ENCODE data around the gene WNT1. TPM values are rescaled to one million over a fixed set of nuclear protein-coding genes. Genes with fewer than 3 reads are reported as not detected.

Gene WNT1
- total and polyA plus RNA-seq, 10 of the 15 experiments (the other 5 are each of a cell fraction or from before 2014, with no cell fraction given) = not detected

DNA sequence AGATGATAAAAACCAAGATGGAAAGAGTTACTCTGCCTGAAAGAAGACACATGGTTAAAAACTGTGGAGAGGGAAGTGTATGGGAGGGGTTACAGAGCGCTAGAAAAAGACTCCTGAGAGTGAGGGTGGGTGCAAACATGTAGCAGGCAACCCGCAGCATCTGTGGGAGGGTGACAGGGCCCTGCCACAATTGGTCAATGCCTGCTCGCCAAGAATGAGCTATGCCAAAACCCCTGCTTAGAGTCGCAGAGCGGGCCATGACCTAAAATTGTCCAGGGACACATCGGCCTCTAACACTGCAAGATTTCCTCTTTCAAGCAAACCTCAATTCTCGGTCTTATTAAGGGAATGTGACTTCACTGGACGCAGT, 39.8 kb downstream of the WNT1 start:
- SMC1A ChIA-PET (ENCODE audit: uncharacterized antibody, unreplicated experiment) = interaction anchor here (1.0 to 7.5 kb wide), 4 partner anchors 17 to 117 kb away, joined by 3 to 47 read pairs (median 12); partner anchors contain the start of gene DDN
- peak; percentile 35 for ATAC-seq

More for the DNA sequence above, 39.8 kb downstream of the WNT1 start:
- Histone ChIP-seq H3K27me3 (replicated peaks in 1 of 2; ENCODE audit: control insufficient read depth in 2 of 2, insufficient read depth in 2 of 2, low read length in 1 of 2) (no peaks in the 10 kb centered on the region), H3K4me3 (peak overlapping the region; percentile 93), H3K27ac (ENCODE audit: control insufficient read depth, insufficient read depth) (peak overlapping the region; percentile 93), H2AFZ (ENCODE audit: control insufficient read depth, low read depth, low read length) (peak overlapping the region; percentile 75), H4K20me1 (ENCODE audit: control insufficient read depth, insufficient read depth) (no peaks in the 10 kb centered on the region), H3K4me1 (ENCODE audit: control insufficient read depth, insufficient read depth, low read length) (0 out of 2 replicates have a peak, but pooled peaks cover 3% of the 10 kb centered on the region), H3K9me3 (replicated peaks; ENCODE audit: control insufficient read depth, insufficient read depth, low read length) (no peaks in the 10 kb centered on the region), H3K9ac (ENCODE audit: control insufficient read depth, insufficient read depth, low read length) (peak overlapping the region; percentile 90), H3K4me2 (ENCODE audit: control insufficient read depth, insufficient read depth) (peak overlapping the region; percentile 75), H3K79me2 (ENCODE audit: control insufficient read depth, insufficient read depth, low read length) (peaks cover 21% of the 10 kb centered on the region), H3K36me3 (ENCODE audit: control insufficient read depth in 2 of 2, insufficient read depth in 2 of 2, low read length in 1 of 2) (peaks cover 9 to 10% of the 10 kb centered on the region in 2 experiments)
- in situ Hi-C loops (cut with MboI) (no loop called here), intact Hi-C loops (cut with micrococcal nuclease; ENCODE audit: unreplicated experiment) (loop anchor here (1.0 kb wide), 1 partner anchor 19 kb away; the partner anchor contains the start of gene DDN)
- FAIRE-seq (no peak), DNase-seq (ENCODE audit: low read depth, low spot score) (no peak)
- RAD21 ChIA-PET (ENCODE audit: unreplicated experiment) = interaction anchor here (0.6 to 5.0 kb wide), 4 partner anchors 20 to 116 kb away, joined by 3 to 62 read pairs (median 3); partner anchors contain the start of genes DDN and KMT2D
- no TSS peak for BruUV-seq (replicated peaks)
- no peak for TF ChIP-seq ETV6 (conservative IDR thresholded peaks at IDR 0.05 in 1 of 2, IDR thresholded peaks at IDR 0.05 in 1 of 2; ENCODE audit: borderline replicate concordance in 1 of 2, low read depth in 1 of 2)
- TF ChIP-seq NFYB (IDR thresholded peaks at IDR 0.05; ENCODE audit: insufficient read depth, low read depth, low read length) = no peak
- TF ChIP-seq KAT2A (conservative IDR thresholded peaks at IDR 0.05; ENCODE audit: control insufficient read depth, low read depth, low read length) = no peak
- TF ChIP-seq CBFB (IDR thresholded peaks at IDR 0.05; ENCODE audit: low read depth) = no peak
- TF ChIP-seq ZNF622 (IDR thresholded peaks at IDR 0.05) = no peak
- TF ChIP-seq, protein P1, sequence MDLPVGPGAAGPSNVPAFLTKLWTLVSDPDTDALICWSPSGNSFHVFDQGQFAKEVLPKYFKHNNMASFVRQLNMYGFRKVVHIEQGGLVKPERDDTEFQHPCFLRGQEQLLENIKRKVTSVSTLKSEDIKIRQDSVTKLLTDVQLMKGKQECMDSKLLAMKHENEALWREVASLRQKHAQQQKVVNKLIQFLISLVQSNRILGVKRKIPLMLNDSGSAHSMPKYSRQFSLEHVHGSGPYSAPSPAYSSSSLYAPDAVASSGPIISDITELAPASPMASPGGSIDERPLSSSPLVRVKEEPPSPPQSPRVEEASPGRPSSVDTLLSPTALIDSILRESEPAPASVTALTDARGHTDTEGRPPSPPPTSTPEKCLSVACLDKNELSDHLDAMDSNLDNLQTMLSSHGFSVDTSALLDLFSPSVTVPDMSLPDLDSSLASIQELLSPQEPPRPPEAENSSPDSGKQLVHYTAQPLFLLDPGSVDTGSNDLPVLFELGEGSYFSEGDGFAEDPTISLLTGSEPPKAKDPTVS (IDR thresholded peaks at IDR 0.05; ENCODE audit: low read depth, low read length) = no peak
- TF ChIP-seq, protein P2, sequence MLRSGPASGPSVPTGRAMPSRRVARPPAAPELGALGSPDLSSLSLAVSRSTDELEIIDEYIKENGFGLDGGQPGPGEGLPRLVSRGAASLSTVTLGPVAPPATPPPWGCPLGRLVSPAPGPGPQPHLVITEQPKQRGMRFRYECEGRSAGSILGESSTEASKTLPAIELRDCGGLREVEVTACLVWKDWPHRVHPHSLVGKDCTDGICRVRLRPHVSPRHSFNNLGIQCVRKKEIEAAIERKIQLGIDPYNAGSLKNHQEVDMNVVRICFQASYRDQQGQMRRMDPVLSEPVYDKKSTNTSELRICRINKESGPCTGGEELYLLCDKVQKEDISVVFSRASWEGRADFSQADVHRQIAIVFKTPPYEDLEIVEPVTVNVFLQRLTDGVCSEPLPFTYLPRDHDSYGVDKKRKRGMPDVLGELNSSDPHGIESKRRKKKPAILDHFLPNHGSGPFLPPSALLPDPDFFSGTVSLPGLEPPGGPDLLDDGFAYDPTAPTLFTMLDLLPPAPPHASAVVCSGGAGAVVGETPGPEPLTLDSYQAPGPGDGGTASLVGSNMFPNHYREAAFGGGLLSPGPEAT (IDR thresholded peaks at IDR 0.05; ENCODE audit: low read depth) = no peak
- TF ChIP-seq RUNX3 (IDR thresholded peaks at IDR 0.05; ENCODE audit: low read length) = 0 out of 2 replicates have a peak, but pooled peaks have one; percentile 37
- TF ChIP-seq HDGF (IDR thresholded peaks at IDR 0.05) = no peak
- peak; percentile 14; the same call in 1 of the 2 replicates for TF ChIP-seq PML (IDR thresholded peaks at IDR 0.05; ENCODE audit: low read length)
- TF ChIP-seq, protein P3, sequence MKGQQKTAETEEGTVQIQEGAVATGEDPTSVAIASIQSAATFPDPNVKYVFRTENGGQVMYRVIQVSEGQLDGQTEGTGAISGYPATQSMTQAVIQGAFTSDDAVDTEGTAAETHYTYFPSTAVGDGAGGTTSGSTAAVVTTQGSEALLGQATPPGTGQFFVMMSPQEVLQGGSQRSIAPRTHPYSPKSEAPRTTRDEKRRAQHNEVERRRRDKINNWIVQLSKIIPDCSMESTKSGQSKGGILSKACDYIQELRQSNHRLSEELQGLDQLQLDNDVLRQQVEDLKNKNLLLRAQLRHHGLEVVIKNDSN (IDR thresholded peaks at IDR 0.05; ENCODE audit: borderline replicate concordance, extremely low read length, insufficient read depth, low read depth, low read length) = no peak
- no peak for TF ChIP-seq ZZZ3 (IDR thresholded peaks at IDR 0.05; ENCODE audit: control insufficient read depth, insufficient read length, low read depth)
- TF ChIP-seq MEF2A (IDR thresholded peaks at IDR 0.05; ENCODE audit: insufficient read depth, low read depth, low read length) = no peak
- no peak for TF ChIP-seq BRCA1 (IDR thresholded peaks at IDR 0.05; ENCODE audit: low read depth, low read length)
- TF ChIP-seq, protein P4, sequence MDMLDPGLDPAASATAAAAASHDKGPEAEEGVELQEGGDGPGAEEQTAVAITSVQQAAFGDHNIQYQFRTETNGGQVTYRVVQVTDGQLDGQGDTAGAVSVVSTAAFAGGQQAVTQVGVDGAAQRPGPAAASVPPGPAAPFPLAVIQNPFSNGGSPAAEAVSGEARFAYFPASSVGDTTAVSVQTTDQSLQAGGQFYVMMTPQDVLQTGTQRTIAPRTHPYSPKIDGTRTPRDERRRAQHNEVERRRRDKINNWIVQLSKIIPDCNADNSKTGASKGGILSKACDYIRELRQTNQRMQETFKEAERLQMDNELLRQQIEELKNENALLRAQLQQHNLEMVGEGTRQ (IDR thresholded peaks at IDR 0.05; ENCODE audit: borderline replicate concordance, low read depth, low read length) = no peak
- no peak for TF ChIP-seq YBX1 (IDR thresholded peaks at IDR 0.05)
- TF ChIP-seq MTA3 (IDR thresholded peaks at IDR 0.05; ENCODE audit: borderline replicate concordance, low read length) = 0 out of 2 replicates have a peak, but pooled peaks have one; percentile 9
- WGBS (ENCODE audit: insufficient coverage, insufficient replicate concordance, low lambda C conversion rate, missing lambda C conversion rate) = 1% methylated on average over 8 of the region's 8 CpGs
- POLR2A ChIA-PET = interaction anchor here (0.6 to 4.9 kb wide), 3 partner anchors 12 to 237 kb away, joined by 3 to 52 read pairs (median 4); partner anchors contain the start of gene DDN
- CTCF ChIA-PET = interaction anchor here (0.7 to 11.1 kb wide), 7 partner anchors 12 to 165 kb away, joined by 3 to 172 read pairs (median 9); partner anchors contain the start of genes DDN and DDX23

All from GM12878 (cell line).